Measurements from ENCODE around the gene MMP15. TPM values are rescaled to one million over a fixed set of nuclear protein-coding genes. Genes with fewer than 3 reads are reported as not detected.

MMP15 gene
- total and polyA plus RNA-seq, 2 of the 13 experiments (the other 11 are each of a cell fraction or from before 2014, with no cell fraction given), result 35.2 to 44.9 TPM

- peaks cover 5 to 41% of the 10 kb centered on the region in 2 experiments; a peak in 3 of 5 replicates for H3K27me3 ChIP-seq (ENCODE audit: control insufficient read depth in 1 of 2, insufficient read depth in 2 of 2, low read length in 2 of 2)
- no peak overlapping the region for H3K27ac ChIP-seq (ENCODE audit: extremely low read length, insufficient read depth, low read length)
- FAIRE-seq (no peak), DNase-seq (ENCODE audit: low spot score) (no peak), ATAC-seq (peak; percentile 9; the same call in 1 of the 3 replicates)
- H3K9ac ChIP-seq (ENCODE audit: insufficient read depth, low read depth, low read length), result no peak overlapping the region
- CTCF ChIA-PET (ENCODE audit: low intra/inter-chr PET ratio, low total read pairs), result no interaction called here
- no peaks in the 10 kb centered on the region for H3K79me2 ChIP-seq (ENCODE audit: insufficient read depth, low read length)
- in situ Hi-C loops (cut with HindIII; ENCODE audit: extremely low pct_ligation_motif_present, low pct_unique_long_range_greater_than_20kb) (no loop called here), intact Hi-C loops (cut with micrococcal nuclease; ENCODE audit: unreplicated experiment) (no loop called here)
- TF ChIP-seq CEBPB (IDR thresholded peaks at IDR 0.05; ENCODE audit: borderline replicate concordance, low read depth, low read length) (peak; percentile 60; the same call in 1 of the 2 replicates), NR2F6 (IDR thresholded peaks at IDR 0.05) (no peak), NR2F6 (CRISPR knock-in tag; IDR thresholded peaks at IDR 0.05) (no peak)
- H3K4me2 ChIP-seq (ENCODE audit: low read depth, low read length), result no peak overlapping the region
- H3K36me3 ChIP-seq (replicated peaks in 1 of 2; ENCODE audit: control insufficient read depth in 1 of 2, insufficient read depth in 2 of 2, low read length in 2 of 2), result no peaks in the 10 kb centered on the region
- BruUV-seq (replicated peaks), result no TSS peak
- H3K9me3 ChIP-seq (ENCODE audit: low read length), result no peaks in the 10 kb centered on the region
- no peak overlapping the region for H3K4me3 ChIP-seq (replicated peaks in 1 of 3; ENCODE audit: insufficient read depth in 1 of 3, low read depth in 2 of 3, low read length in 3 of 3)
- 57% methylated on average over 8 of the region's 8 CpGs for WGBS (ENCODE audit: low lambda C conversion rate)
- POLR2A ChIA-PET, result no interaction called here
- H4K20me1 ChIP-seq (ENCODE audit: insufficient read depth, low read length), result no peaks in the 10 kb centered on the region
- peaks cover 25% of the 10 kb centered on the region for H3K4me1 ChIP-seq (ENCODE audit: insufficient read depth, low read length)
- no peak overlapping the region for H2AFZ ChIP-seq (ENCODE audit: low read length)
These were observed 37.9 kb upstream of the MMP15 start for GRCh38 chr16:57987441-57988177.

- Histone ChIP-seq H3K9ac (ENCODE audit: insufficient read depth, low read depth, low read length) (no peak overlapping the region), H3K27ac (ENCODE audit: extremely low read length, insufficient read depth, low read length) (no peak overlapping the region), H3K4me3 (replicated peaks in 1 of 3; ENCODE audit: insufficient read depth in 1 of 3, low read depth in 2 of 3, low read length in 3 of 3) (no peak overlapping the region), H3K4me2 (ENCODE audit: low read depth, low read length) (no peak overlapping the region), H3K27me3 (ENCODE audit: control insufficient read depth in 1 of 2, insufficient read depth in 2 of 2, low read length in 2 of 2) (peaks cover 5 to 41% of the 10 kb centered on the region in 2 experiments; a peak in 3 of 5 replicates), H2AFZ (ENCODE audit: low read length) (no peak overlapping the region), H3K36me3 (replicated peaks in 1 of 2; ENCODE audit: control insufficient read depth in 1 of 2, insufficient read depth in 2 of 2, low read length in 2 of 2) (no peaks in the 10 kb centered on the region), H3K4me1 (ENCODE audit: insufficient read depth, low read length) (peaks cover 23% of the 10 kb centered on the region), H3K79me2 (ENCODE audit: insufficient read depth, low read length) (no peaks in the 10 kb centered on the region), H3K9me3 (ENCODE audit: low read length) (no peaks in the 10 kb centered on the region), H4K20me1 (ENCODE audit: insufficient read depth, low read length) (no peaks in the 10 kb centered on the region)
- TF ChIP-seq, protein P1, sequence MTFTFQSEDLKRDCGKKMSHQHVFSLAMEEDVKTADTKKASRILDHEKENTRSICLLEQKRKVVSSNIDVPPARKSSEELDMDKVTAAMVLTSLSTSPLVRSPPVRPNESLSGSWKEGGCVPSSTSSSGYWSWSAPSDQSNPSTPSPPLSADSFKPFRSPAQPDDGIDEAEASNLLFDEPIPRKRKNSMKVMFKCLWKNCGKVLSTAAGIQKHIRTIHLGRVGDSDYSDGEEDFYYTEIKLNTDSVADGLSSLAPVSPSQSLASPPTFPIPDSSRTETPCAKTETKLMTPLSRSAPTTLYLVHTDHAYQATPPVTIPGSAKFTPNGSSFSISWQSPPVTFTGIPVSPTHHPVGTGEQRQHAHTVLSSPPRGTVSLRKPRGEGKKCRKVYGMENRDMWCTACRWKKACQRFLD (CRISPR knock-in tag; IDR thresholded peaks at IDR 0.05; ENCODE audit: borderline replicate concordance), result no peak
- TF ChIP-seq MLXIP (CRISPR knock-in tag; IDR thresholded peaks at IDR 0.05; ENCODE audit: borderline replicate concordance), result no peak
- no CpG with 5 or more reads among the region's 1 CpG for WGBS (ENCODE audit: low lambda C conversion rate)
- DNase-seq (ENCODE audit: low spot score) (no peak), ATAC-seq (no peak), FAIRE-seq (no peak)
- no TSS peak for BruUV-seq (replicated peaks)
- in situ Hi-C loops (cut with HindIII; ENCODE audit: extremely low pct_ligation_motif_present, low pct_unique_long_range_greater_than_20kb) (no loop called here), intact Hi-C loops (cut with micrococcal nuclease; ENCODE audit: unreplicated experiment) (no loop called here)
- ChIA-PET CTCF (ENCODE audit: low intra/inter-chr PET ratio, low total read pairs) (no interaction called here), POLR2A (no interaction called here)
These were observed 36.6 kb upstream of the MMP15 start for GRCh38 chr16:57988929-57989328.

Measured in HepG2 (cell line).